Activated T-cell treated with anti-CD3 and anti-CD28 coated beads, Interleukin-2, amount 50 U/mL, for 4 hours (primary cell): ENCODE measurements around the gene ERGIC2. TPM values are rescaled to one million over a fixed set of nuclear protein-coding genes. Genes with fewer than 3 reads are reported as not detected.

ENCODE experiments used
- ATAC-seq, 2 donors: fragments of 200-7000 bp; cut with Tn5 transposase; one replicate each; pipeline ENCODE4 v1.10.0; 2021
- DNase-seq: peaks from one replicate; pipeline ENCODE4 v3.0.0-alpha.2; 2020
- H3K27me3 Mint-ChIP-seq: one replicate; pipeline ENCODE4 v1.8.0; 2021; ENCODE audit warnings: low read depth, mixed read lengths
- H3K36me3 Mint-ChIP-seq: one replicate; pipeline ENCODE4 v1.8.0; 2022; ENCODE audit warnings: mixed read lengths; ENCODE audit not compliant: insufficient read depth
- H3K4me1 Mint-ChIP-seq: one replicate; pipeline ENCODE4 v1.8.0; 2021; ENCODE audit warnings: low read depth, mixed read lengths
- H3K4me3 Mint-ChIP-seq: one replicate; pipeline ENCODE4 v1.8.0; 2021; ENCODE audit warnings: mild to moderate bottlenecking, moderate library complexity, mixed read lengths
- H3K9me3 Mint-ChIP-seq: one replicate; pipeline ENCODE4 v1.8.0; 2021; ENCODE audit warnings: mixed read lengths
- total RNA-seq, 3 donors: library from RNA; stranded (reverse); gene quantifications; one replicate each; pipeline ENCODE4 v1.2.1, GENCODE V29; 2021

The ERGIC2 gene, protein sequence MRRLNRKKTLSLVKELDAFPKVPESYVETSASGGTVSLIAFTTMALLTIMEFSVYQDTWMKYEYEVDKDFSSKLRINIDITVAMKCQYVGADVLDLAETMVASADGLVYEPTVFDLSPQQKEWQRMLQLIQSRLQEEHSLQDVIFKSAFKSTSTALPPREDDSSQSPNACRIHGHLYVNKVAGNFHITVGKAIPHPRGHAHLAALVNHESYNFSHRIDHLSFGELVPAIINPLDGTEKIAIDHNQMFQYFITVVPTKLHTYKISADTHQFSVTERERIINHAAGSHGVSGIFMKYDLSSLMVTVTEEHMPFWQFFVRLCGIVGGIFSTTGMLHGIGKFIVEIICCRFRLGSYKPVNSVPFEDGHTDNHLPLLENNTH
- 100 to 1,000 TPM; 100 to 109 (median 102) TPM for total RNA-seq

- DNase-seq (peak; percentile 86), ATAC-seq (peak; percentile 95 to 96)
- peaks cover 52% of the 10 kb centered on the region for H3K4me1 Mint-ChIP-seq
- no peaks in the 10 kb centered on the region for H3K27me3 Mint-ChIP-seq
- H3K4me3 Mint-ChIP-seq: peak within 1 kb of the TSS; percentile 92
- H3K36me3 Mint-ChIP-seq: peaks cover 8% of the 10 kb centered on the region
- H3K9me3 Mint-ChIP-seq: no peaks in the 10 kb centered on the region
Observed at GRCh38 chr12:29380536-29381523, at the start of gene ERGIC2. ERGIC2 (minus strand) TSS chr12:29381172; CDS start chr12:29371633, 9,539 bp downstream.

DNA sequence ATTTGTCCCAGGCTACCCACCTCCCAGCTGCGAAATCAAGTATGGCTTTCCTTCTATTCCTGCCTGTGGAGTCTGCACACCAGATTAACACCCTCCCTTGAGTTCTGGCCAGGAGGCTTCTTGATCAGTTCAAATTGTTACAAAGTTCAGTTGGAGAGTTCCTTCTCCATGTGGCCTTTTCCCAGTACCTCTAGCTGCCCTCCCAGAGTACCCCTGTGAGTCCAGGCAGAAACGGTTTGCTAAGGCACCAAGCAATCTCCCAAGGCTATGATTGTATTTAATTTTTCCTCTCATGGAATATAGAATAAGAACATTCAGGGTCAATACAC is 49.7 kb upstream of the ERGIC2 start:
- H3K9me3 Mint-ChIP-seq: no peaks in the 10 kb centered on the region
- peaks cover 3% of the 10 kb centered on the region for H3K4me1 Mint-ChIP-seq
- no peak overlapping the region for H3K4me3 Mint-ChIP-seq
- H3K27me3 Mint-ChIP-seq: peaks cover 7% of the 10 kb centered on the region
- no peaks in the 10 kb centered on the region for H3K36me3 Mint-ChIP-seq
- DNase-seq (no peak), ATAC-seq (no peak)

- Mint-ChIP-seq H3K27me3 (peaks cover 5% of the 10 kb centered on the region), H3K36me3 (no peaks in the 10 kb centered on the region), H3K4me3 (no peak overlapping the region), H3K4me1 (peaks cover 3% of the 10 kb centered on the region), H3K9me3 (no peaks in the 10 kb centered on the region)
- no peak for ATAC-seq
- no peak for DNase-seq
Observed at GRCh38 chr12:29429999-29430715, 49.2 kb upstream of the ERGIC2 start.

DNA sequence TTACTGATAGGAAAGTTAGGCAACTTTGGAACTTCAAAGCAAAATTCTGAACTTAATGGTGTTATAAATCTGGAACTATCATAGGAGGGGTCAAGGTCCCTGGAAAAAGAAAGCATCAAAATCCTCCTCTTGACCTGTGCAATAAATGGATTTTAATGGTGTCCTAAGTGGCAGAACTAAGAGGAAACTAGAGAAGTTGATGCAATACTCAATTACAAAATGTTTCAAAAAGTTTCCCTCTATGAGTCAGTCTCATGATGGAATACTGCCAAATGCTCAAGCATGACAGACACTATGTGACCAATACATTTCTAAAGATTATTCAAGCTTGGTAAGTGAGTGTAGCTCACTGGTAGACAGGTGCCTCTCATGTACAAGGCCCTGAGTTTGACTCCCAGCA is 47.7 kb upstream of the ERGIC2 start:
- peak; percentile 41 to 51 for ATAC-seq

GRCh38 chr12:29427964-29428363 is 47.0 kb upstream of the ERGIC2 start:
- H3K27me3 Mint-ChIP-seq: peaks cover 9% of the 10 kb centered on the region
- H3K9me3 Mint-ChIP-seq: no peaks in the 10 kb centered on the region
- no peaks in the 10 kb centered on the region for H3K36me3 Mint-ChIP-seq
- H3K4me3 Mint-ChIP-seq: no peak overlapping the region
- DNase-seq (no peak), ATAC-seq (no peak)
- H3K4me1 Mint-ChIP-seq: peaks cover 3% of the 10 kb centered on the region

More for the DNA sequence above, 47.7 kb upstream of the ERGIC2 start:
- peaks cover 3% of the 10 kb centered on the region for H3K4me1 Mint-ChIP-seq
- no peaks in the 10 kb centered on the region for H3K36me3 Mint-ChIP-seq
- H3K27me3 Mint-ChIP-seq: peaks cover 5% of the 10 kb centered on the region
- H3K9me3 Mint-ChIP-seq: no peaks in the 10 kb centered on the region
- DNase-seq: no peak
- no peak overlapping the region for H3K4me3 Mint-ChIP-seq

DNA sequence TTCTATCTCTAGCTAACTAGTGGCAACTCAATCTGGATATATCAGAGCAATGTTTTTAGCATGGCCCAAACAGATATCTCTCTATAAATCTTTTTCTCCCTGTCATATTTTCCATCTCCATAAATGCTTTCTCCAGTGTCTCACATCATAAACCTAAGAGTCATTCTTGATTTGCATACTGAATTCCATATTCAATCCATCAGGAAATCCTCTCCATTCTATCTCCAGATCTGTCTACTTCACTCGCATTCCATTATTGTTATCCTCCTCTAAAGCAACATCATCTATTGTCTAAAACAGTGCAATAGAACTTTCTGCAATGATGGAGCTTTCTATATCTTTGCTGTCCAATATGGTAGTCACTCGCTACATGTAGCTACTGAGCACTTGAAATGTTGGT is 45.5 kb upstream of the ERGIC2 start:
- DNase-seq (no peak), ATAC-seq (no peak)
- H3K9me3 Mint-ChIP-seq: no peaks in the 10 kb centered on the region
- H3K4me3 Mint-ChIP-seq: no peak overlapping the region
- H3K36me3 Mint-ChIP-seq: no peaks in the 10 kb centered on the region
- peaks cover 3% of the 10 kb centered on the region for H3K4me1 Mint-ChIP-seq
- peaks cover 9% of the 10 kb centered on the region for H3K27me3 Mint-ChIP-seq

GRCh38 chr12:29425722-29426121 is 44.8 kb upstream of the ERGIC2 start:
- peaks cover 3% of the 10 kb centered on the region for H3K4me1 Mint-ChIP-seq
- no peak overlapping the region for H3K4me3 Mint-ChIP-seq
- H3K36me3 Mint-ChIP-seq: no peaks in the 10 kb centered on the region
- H3K27me3 Mint-ChIP-seq: peaks cover 11% of the 10 kb centered on the region
- ATAC-seq (no peak), DNase-seq (no peak)
- H3K9me3 Mint-ChIP-seq: no peaks in the 10 kb centered on the region

- Mint-ChIP-seq H3K36me3 (no peaks in the 10 kb centered on the region), H3K4me3 (no peak overlapping the region), H3K27me3 (peaks cover 29% of the 10 kb centered on the region), H3K4me1 (no peaks in the 10 kb centered on the region), H3K9me3 (no peaks in the 10 kb centered on the region)
- no peak for ATAC-seq
- no peak for DNase-seq
Observed at GRCh38 chr12:29416748-29417147, 35.8 kb upstream of the ERGIC2 start.

- no peaks in the 10 kb centered on the region for H3K36me3 Mint-ChIP-seq
- no peak overlapping the region for H3K4me3 Mint-ChIP-seq
- H3K9me3 Mint-ChIP-seq: no peaks in the 10 kb centered on the region
- ATAC-seq (no peak), DNase-seq (no peak)
- no peaks in the 10 kb centered on the region for H3K4me1 Mint-ChIP-seq
- H3K27me3 Mint-ChIP-seq: peaks cover 27% of the 10 kb centered on the region
Observed at GRCh38 chr12:29415111-29415510, 34.1 kb upstream of the ERGIC2 start.

DNA sequence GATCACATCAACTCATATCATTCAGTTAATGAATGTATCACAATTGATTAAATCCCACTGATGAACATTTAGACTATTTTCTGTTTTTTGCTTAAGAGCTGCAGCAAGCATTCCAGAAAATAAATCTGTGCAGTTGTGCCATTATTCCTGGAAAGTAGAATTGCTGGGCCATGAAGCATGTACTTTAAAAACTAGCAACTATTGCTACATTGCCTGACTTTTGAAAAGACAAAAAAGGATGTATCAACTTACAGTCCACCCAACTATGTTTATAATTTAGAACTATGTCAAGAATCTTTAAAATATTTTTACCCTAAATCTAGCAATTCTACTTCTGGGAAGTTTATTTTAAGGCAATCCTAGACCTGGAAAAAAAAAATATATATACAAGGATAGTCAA is 33.4 kb upstream of the ERGIC2 start:
- H3K27me3 Mint-ChIP-seq: peaks cover 27% of the 10 kb centered on the region
- no peak overlapping the region for H3K4me3 Mint-ChIP-seq
- no peaks in the 10 kb centered on the region for H3K9me3 Mint-ChIP-seq
- DNase-seq (no peak), ATAC-seq (no peak)
- no peaks in the 10 kb centered on the region for H3K36me3 Mint-ChIP-seq
- H3K4me1 Mint-ChIP-seq: no peaks in the 10 kb centered on the region

DNA sequence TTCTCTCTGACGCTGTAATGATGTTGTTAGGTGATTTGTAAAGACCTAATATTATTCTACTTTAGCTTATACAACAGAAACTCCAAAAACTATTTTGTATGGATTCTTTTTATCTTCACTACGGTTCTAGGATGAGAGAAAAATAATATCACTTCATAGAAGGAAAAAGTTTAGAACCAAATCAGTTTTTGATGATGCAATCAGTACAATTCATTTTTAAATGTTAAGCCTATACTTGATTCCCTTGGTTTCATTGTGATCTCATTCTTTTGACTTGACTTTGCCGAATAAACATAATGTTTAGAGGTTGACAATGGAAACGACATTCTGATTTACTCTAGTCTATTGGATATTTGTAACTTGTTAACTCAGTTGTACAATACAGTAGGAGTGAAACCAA is 24.6 kb upstream of the ERGIC2 start:
- Mint-ChIP-seq H3K9me3 (no peaks in the 10 kb centered on the region), H3K36me3 (no peaks in the 10 kb centered on the region), H3K4me3 (no peak overlapping the region), H3K27me3 (peaks cover 17% of the 10 kb centered on the region), H3K4me1 (no peaks in the 10 kb centered on the region)
- ATAC-seq (no peak), DNase-seq (no peak)

DNA sequence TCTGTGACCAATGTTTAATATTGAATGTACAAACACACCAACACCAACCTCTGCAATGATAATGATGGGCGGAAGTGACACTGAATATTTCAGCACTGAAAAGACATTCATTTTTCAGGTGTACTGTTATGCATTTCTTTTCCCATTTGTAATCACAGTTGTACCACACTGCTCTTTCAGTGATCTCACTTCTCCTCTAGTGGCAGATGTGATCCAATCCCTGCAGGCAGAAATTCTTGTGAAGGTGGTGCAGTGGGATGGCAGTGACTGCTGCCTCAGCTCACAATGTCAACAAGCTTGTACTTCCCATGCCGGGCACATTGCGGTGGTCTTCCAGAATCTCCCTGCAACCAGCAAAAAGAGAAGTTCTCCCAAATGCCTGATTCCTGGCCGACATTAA is 23.0 kb upstream of the ERGIC2 start:
- Mint-ChIP-seq H3K4me1 (no peaks in the 10 kb centered on the region), H3K4me3 (no peak overlapping the region), H3K27me3 (peaks cover 18% of the 10 kb centered on the region), H3K36me3 (no peaks in the 10 kb centered on the region), H3K9me3 (no peaks in the 10 kb centered on the region)
- no peak for ATAC-seq
- no peak for DNase-seq

DNA sequence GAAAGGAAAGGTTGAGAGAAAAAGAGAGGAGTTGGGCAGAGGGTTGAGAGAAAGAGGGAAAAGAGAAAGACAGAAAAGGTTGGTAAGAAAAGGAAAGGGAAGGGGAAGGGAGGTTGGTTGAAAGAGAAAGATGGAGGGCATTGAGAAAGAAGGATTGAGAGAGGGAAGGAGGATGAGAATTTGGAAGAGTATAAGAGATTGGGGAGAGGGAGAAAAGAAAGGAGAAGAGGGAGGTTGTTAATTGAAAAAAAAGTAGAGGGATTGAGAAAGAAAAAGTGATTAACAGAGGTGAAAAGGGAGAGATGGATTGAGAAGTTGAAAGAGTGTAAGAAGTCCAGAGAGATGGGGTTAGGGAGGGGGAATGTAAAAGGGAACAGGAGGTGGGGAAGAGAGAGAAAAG is 21.5 kb upstream of the ERGIC2 start:
- no peak for ATAC-seq
- Mint-ChIP-seq H3K27me3 (peaks cover 18% of the 10 kb centered on the region), H3K9me3 (no peaks in the 10 kb centered on the region), H3K36me3 (no peaks in the 10 kb centered on the region), H3K4me3 (no peak overlapping the region), H3K4me1 (no peaks in the 10 kb centered on the region)
- no peak for DNase-seq

- H3K36me3 Mint-ChIP-seq: no peaks in the 10 kb centered on the region
- DNase-seq (no peak), ATAC-seq (no peak)
- H3K9me3 Mint-ChIP-seq: no peaks in the 10 kb centered on the region
- H3K4me3 Mint-ChIP-seq: no peak overlapping the region
- H3K4me1 Mint-ChIP-seq: no peaks in the 10 kb centered on the region
- H3K27me3 Mint-ChIP-seq: peaks cover 15% of the 10 kb centered on the region
Observed at GRCh38 chr12:29398495-29398894, 17.5 kb upstream of the ERGIC2 start.
